HG02798 (cell line): ENCODE measurements around the gene HS6ST1.
A peak's percentile ranks its signal among the peaks of the same experiment; 100 is the strongest.

Experiments used
- ATAC-seq: cut with Tn5 transposase; IDR thresholded peaks from one replicate; pipeline ENCODE4 v1.9.1; 2021; ENCODE audit warnings: mild to moderate bottlenecking; ENCODE audit not compliant: unreplicated experiment, poor library complexity

HS6ST1 gene

GRCh38 chr2:128323555-128323931 is 4.9 kb upstream of the HS6ST1 start:
- ATAC-seq, result no peak

GRCh38 chr2:128322715-128323554 is 4.3 kb upstream of the HS6ST1 start:
- no peak for ATAC-seq

- peak; percentile 67 for ATAC-seq
Measured at GRCh38 chr2:128321784-128322714, 3.4 kb upstream of the HS6ST1 start.

GRCh38 chr2:128320906-128321771 is 2.5 kb upstream of the HS6ST1 start:
- ATAC-seq, result no peak

GRCh38 chr2:128320192-128320905 is 1.7 kb upstream of the HS6ST1 start:
- no peak for ATAC-seq

- ATAC-seq, result no peak
Measured at GRCh38 chr2:128319631-128320191, 1.0 kb upstream of the HS6ST1 start.

GRCh38 chr2:128318245-128318644 is 423 bp downstream of the HS6ST1 start:
- ATAC-seq, result peak; percentile 18

- peak; percentile 0 for ATAC-seq
Measured at GRCh38 chr2:128317899-128318225, 806 bp downstream of the HS6ST1 start.

- peak; percentile 30 for ATAC-seq
Measured at GRCh38 chr2:128317181-128317898, 1.3 kb downstream of the HS6ST1 start.

- no peak for ATAC-seq
Measured at GRCh38 chr2:128316777-128317180, 1.9 kb downstream of the HS6ST1 start.

- ATAC-seq, result no peak
Measured at GRCh38 chr2:128315829-128316776, 2.6 kb downstream of the HS6ST1 start.

GRCh38 chr2:128315122-128315828 is 3.4 kb downstream of the HS6ST1 start:
- no peak for ATAC-seq

- ATAC-seq, result no peak
Measured at GRCh38 chr2:128314348-128315121, 4.1 kb downstream of the HS6ST1 start.

GRCh38 chr2:128313931-128314347 is 4.7 kb downstream of the HS6ST1 start:
- no peak for ATAC-seq

GRCh38 chr2:128313091-128313836 is 5.4 kb downstream of the HS6ST1 start:
- no peak for ATAC-seq

GRCh38 chr2:128312411-128312810 is 6.3 kb downstream of the HS6ST1 start:
- ATAC-seq, result no peak
